SK-N-MC (cell line): ENCODE results near the gene ZNF850.

Experiments
- EZH2 ChIP-seq: fragments of 200-600 bp; sonication (generic); IDR thresholded peaks from one replicate; pipeline ENCODE4 v1.6.1; 2017; ENCODE audit warnings: antibody characterized with exemption
- POLR2AphosphoS5 ChIP-seq: IDR thresholded peaks from 2 replicates; pipeline ENCODE4 v1.6.1; 2012; ENCODE audit warnings: mild to moderate bottlenecking, low read depth, low read length, borderline replicate concordance

- TF ChIP-seq POLR2AphosphoS5 (no peak), EZH2 (no peak)
These were observed 86.0 kb downstream of the ZNF850 start for GRCh38 chr19:36686365-36687213.
